GM21737 (cell line): ENCODE data around the gene MATK.

ENCODE experiments used
- ATAC-seq: cut with Tn5 transposase; IDR thresholded peaks from one replicate; pipeline ENCODE4 v1.9.1; 2021; ENCODE audit warnings: mild to moderate bottlenecking, moderate library complexity; ENCODE audit not compliant: unreplicated experiment

Gene MATK

DNA sequence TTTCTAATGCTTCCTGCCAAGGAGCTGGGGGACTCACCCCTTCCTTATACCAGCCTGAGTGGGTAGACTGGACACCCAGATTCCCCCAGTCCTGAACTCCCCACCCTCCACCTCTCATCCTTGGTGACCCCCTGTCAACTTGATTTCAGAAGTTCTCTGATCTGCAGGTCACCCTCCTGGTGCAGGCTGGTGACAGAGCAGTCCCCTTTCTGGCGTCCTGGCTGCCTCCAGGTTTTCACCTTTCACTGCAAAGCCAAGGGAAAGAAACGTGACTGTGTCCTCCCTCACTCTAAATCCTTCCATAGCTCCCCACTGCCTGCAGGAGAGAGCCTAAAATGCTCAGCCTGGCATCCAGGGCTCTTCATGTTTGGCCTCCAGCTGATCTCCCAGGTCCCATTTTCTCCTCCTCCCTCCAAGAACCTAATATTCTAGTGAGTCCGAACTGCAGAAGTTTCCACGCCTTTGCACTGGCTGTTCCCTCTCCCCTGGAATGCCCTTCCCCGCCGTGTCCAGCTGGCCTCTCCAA, 4.1 kb upstream of the MATK start:
- no peak for ATAC-seq

DNA sequence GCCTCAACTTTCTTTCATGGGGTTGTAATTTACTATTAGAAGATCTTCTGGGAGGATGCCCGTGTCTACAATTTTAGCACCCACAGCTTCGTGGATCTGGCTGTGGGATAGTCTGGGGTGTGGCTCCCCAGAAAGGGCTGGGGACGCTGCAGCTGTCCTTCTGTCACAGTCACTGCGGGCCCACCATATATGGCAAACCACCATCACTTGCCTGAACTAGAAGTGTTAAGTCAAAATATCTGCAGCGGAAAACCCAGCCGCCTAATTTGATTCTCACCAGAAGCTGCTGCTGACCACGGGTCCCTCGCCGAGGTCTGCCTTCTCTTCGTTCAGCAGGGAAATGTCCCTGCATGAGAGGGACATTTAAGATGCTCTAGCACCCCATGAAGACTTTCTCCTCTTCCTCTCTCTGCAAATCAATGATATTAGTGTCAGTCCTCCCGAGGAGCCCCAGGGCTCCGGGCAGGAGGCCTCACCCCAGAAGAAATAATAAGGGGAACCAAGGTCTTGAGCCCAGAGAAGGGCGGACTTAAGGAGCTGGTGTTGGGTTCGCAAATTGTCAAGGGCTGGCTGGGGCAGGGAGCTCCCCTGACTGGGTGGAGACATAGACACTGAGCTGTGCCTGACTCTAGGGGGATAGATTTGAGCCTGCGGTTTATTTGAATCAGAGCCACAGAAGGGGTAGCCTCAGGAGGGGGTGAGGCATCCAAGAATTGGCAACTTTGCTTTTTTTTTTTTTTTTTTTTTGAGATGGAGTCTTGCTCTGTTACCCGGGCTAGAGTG, 3.0 kb upstream of the MATK start:
- ATAC-seq = no peak

DNA sequence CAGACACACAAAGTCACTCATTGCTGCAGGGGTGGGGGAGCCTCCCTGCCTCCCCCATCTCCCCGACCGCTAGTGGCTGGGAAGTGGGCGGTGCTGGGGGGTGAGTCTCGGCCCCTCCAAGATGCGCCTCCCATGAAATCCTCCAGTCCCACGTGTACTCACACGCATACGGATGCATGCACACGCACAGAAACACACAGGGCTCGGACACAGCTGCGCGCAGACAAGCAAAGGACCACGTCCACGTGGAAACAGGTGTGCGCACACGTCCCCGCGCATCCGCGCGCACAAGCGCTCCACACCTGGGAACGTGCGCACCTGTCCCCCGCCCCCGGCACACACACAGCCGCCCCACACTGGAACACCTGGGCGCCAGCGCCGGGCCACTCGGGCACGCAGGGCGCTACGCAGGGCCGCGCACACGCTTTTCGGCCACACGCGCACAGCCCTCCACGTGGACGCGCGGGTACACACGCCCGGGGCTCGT, 687 bp downstream of the MATK start:
- ATAC-seq = no peak

- no peak for ATAC-seq
Measured at GRCh38 chr19:3784607-3785450, 1.4 kb downstream of the MATK start.

DNA sequence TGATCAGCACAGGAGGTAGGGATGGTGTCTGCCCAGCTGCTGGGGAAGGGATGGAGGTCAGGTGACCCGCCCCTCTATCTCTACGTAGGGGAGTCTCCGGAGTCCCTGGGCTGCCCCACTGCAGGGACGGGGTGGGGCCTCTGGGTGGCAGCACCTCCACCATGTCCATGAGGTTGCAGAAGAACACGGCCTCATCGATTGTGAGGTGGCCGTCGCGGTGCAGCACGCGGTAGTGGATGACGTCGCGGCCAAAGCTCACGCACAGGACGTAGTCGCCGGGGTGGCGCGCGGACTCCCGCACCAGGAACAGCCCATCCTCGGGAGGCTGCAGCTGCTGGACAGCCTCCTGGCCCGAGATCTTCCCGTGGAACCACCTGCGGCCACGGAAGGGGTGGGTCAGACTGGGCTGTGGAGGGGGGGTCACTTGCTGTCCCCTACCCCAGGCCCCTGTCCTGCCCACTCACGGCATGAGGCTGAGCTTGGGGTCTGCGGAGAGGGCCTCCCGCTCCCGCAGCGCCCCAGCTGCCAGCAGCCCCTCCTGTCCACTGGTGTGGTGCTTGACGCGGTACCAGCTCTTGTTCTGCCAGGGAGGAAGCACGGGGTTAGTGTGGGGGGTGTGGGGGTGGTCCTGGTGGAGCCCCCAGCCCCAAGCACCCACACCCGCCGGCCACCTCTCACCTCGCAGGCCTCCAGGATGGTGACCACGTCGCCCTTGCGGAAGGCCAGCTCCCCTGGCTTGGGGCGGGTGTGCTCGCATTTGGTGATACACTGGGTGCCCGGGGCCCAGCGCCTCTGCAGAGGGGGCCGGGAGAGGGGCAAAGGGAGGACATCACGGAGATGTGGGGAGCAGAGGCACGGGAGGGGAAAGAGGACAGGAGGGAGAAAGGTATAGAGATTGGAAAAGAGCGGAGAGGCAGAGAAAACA, 2.3 kb downstream of the MATK start:
- ATAC-seq = no peak

DNA sequence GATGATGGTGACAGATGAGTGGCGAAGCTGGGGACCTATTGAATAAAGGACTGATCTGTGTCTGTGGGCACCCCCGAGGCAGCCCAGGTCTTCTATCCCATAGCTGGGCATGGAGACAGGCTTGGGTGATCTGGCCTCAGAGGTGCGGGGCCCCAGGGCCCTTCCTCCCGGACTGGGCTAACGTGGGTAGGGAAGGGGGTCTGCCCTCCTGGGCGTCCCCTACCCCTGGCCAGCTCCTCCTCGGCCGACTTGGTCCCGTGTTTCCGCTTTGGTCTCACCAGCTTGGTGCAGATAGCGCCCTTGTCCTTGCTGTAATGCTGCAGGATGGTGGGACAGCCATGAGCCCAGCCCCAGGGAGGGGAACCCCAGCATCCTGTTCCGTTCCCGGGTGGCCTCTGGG, 3.3 kb downstream of the MATK start:
- no peak for ATAC-seq

DNA sequence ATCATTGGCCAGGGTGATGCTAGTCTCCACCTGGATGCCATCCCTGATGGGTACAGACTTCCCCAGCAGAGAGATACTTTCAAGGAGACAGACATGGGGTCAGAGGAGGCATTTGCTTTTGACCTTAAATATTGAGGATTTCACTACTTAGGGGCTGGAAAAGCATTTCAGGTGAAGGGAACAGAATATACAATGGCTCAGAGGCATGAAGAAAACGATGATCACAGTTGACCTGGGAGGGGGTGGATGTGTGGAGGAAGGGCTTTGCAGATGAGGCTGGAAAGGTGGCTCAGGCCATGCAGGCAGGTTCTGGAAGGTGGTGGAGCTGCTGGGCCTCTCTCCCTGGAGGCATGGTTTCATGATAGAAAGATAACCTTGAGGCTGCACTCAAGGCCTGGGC, 3.9 kb downstream of the MATK start:
- no peak for ATAC-seq

DNA sequence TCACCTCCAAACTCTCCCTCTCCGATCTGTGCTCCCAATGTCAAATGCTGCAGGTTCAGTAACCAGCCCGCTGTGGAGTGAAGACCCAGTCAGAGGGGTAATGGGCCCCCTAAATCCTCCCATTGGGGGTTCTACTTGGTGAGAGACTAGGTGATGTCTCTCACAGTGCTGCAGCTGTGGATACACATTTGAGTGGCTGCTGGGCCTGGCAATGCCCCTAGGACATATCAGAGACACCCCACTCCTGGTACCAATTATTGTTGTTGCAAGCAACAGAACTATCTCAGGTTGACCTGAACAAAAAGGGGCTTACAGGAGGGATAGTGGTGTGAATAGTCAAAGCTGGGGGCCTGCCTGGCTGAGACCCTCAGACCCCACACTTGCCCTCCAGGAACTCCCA, 4.6 kb downstream of the MATK start:
- ATAC-seq = no peak

GRCh38 chr19:3780786-3781304, 5.3 kb downstream of the MATK start:
- ATAC-seq = no peak

- no peak for ATAC-seq
Measured at GRCh38 chr19:3778899-3779723, 7.1 kb downstream of the MATK start.

GRCh38 chr19:3778104-3778867, 7.9 kb downstream of the MATK start:
- ATAC-seq = no peak

DNA sequence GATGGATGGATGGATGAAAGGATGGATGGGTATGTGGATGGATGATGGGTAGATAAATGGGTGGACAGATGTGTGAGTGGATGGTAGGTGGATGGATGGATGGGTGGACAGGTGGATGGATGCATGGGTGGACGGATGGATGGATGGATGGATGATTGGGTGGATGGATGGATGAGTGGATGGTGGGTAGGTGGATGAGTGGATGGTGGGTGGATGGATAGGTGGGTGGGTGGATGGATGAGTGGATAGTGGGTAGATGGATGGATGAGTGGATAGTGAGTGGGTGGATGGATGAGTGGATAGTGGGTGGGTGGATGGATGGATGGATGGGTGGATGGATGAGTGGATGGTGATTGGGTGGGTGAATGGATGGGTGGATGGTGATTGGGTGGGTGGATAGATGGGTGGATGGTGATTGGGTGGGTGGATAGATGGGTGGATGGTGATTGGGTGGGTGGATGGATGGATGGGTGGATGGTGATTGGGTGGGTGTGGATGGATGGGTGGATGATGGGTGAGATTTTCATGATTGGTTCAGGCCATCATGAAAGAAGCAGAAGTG, 9.6 kb downstream of the MATK start:
- ATAC-seq = no peak

DNA sequence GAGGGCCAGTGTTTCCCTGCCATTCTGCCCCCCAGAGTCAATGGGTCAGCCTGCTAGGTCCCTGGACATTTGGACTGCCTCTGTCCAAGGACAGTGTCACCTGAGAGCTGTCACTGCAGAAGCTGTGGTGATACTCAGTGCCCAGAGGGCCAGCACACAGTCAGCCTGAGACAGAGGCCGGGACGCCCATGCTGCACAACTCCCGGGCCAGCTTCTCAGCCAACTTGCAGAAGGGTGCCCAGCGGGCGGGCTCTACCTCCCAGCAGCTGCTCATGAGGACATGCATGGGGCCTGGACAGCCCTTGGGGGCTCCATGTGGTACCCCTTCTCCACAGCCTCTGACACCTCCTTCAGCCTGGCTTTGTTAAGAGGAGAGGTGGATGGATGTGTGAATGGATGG, 10.3 kb downstream of the MATK start:
- ATAC-seq = no peak

GRCh38 chr19:3775374-3775711, 10.8 kb downstream of the MATK start:
- no peak for ATAC-seq

GRCh38 chr19:3774621-3775373, 11.4 kb downstream of the MATK start:
- no peak for ATAC-seq

DNA sequence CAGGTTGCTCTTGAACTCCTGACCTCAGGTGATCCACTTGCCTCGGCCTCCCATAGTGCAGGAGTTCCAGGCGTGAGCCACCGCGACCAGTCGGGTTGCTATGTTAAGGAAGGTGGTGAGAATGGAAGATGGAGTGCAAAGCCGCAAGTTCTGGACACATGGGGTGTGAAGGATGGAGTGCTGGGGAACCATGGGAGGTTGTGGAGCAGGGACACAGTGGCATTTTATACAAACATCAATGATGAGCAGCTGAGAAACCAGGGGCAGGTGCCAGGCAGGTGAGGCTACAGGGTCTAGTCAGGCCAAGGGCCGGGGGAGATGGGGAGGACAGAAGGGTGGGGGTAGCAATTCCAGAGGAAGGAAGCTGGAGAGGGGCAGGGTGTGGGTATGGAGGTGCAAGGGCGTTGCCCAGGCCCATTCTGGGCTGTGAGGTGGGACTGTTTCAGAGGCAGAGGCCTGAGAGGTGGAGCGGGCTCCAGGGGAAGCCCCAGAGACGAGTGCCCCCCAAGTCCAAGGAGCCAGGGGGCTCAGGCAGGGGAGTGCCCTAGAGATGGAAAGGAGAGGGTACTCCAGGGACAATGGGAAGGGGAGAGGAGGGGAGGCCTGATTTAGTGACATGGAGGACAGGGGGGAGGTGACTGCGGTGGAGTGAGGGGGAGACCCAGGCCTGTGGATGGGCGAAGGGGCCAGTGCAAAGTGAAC, 12.2 kb downstream of the MATK start:
- no peak for ATAC-seq

DNA sequence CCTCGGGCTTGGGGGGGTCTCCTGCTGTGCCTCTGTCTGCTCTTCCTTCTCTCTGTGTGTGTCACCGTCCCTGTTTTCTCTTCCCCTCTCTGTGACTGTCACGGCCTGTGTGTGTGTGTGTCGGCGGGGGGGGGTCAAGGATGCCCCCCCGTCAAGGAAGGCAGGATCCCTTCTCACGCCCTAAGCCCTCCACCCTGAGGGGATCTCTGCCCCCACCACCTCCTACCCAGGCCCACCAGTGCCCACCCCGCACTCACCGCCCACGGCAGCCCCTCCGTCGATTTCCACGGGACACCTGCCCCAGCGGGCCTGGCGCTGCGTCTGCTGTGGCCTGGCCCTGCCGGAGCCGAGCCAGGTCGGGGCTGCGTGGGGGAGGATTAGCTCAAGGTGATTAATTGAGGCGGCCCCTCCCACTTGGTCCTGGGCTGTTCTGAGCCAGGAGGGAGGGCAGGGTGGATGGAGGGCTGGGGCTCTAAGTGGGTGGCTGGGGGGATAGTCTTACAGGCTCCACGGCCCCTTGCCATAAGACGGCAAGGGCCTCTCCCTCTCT, 14.2 kb downstream of the MATK start, which contains the start of gene RAX2:
Gene RAX2 (minus strand): TSS at position 323 of the 550 bp plus-strand sequence. CDS start 486 bp downstream, outside the sequence.
- no peak for ATAC-seq
